Left ventricle myocardium inferior (tissue), 1 donor: Measurements from ENCODE around the gene DGKD. TPM values are rescaled to one million over a fixed set of nuclear protein-coding genes. Genes with fewer than 3 reads are reported as not detected.
A peak's percentile ranks its signal among the peaks of the same experiment; 100 is the strongest.

ENCODE experiments used
- DNase-seq: peaks from one replicate; pipeline ENCODE4 v3.0.0-alpha.2; 2020
- H3K27ac ChIP-seq: fragments of 200-600 bp; replicated peaks from 2 replicates; pipeline ENCODE4 v1.8.0; 2021
- H3K27me3 ChIP-seq: fragments of 200-600 bp; 2 replicates; pipeline ENCODE4 v1.8.0; 2021; ENCODE audit warnings: low read depth
- H3K36me3 ChIP-seq: fragments of 200-600 bp; 2 replicates; pipeline ENCODE4 v1.8.0; 2021
- H3K4me1 ChIP-seq: fragments of 200-600 bp; 2 replicates; pipeline ENCODE4 v1.8.0; 2021
- H3K4me3 ChIP-seq: fragments of 200-600 bp; 2 replicates; pipeline ENCODE4 v1.8.0; 2021; ENCODE audit warnings: mild to moderate bottlenecking, moderate library complexity
- H3K9me3 ChIP-seq: fragments of 200-600 bp; replicated peaks from 2 replicates; pipeline ENCODE4 v1.8.0; 2021
- intact Hi-C: fragments of 100-400 bp; cut with micrococcal nuclease; formaldehyde crosslinking; loops from one replicate; pipeline ENCODE4 v1.11.0; 2022
- total RNA-seq: library from RNA; stranded (reverse); fragmentation: NEBNext Ultra II Directional; extraction: Animal tissue kit (Norgen Biotek cat#: 25700); gene quantifications from one replicate; pipeline ENCODE4 v1.2.1, GENCODE V29; 2021
- TF ChIP-seq, protein P1 (sequence below): fragments of 200-600 bp; IDR thresholded peaks from 2 replicates; pipeline ENCODE4 v1.8.0; 2021; ENCODE audit warnings: antibody characterized with exemption, mild to moderate bottlenecking, borderline replicate concordance
- donor health status: DM: no; HTN: yes; CAD: no; lungs with severe emphysema.

The DGKD gene
- total RNA-seq, 1 donor from 2014 or later, result 41.7 TPM

DNA sequence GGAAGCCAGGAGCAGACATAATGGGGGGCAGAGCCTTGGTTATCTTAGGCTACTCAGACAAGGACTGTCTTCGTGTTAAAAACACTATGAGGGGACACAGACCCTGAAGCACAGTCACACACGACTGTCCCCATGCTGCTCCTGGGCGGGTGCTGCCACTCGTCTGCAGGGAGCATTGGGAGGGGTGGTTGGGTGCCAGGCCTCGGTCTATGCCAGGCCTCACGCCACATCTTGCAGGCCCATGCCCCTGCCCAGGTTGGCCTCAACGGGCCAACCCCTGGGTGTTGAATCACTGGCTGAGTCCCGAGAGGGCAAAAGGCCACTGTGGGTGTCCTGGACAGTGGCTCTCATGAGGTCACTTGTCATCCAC is 114.4 kb downstream of the DGKD start:
- Histone ChIP-seq H3K27ac (peak overlapping the region; percentile 79), H3K4me3 (no peak overlapping the region), H3K9me3 (no peaks in the 10 kb centered on the region), H3K4me1 (peaks cover 29% of the 10 kb centered on the region), H3K27me3 (no peaks in the 10 kb centered on the region), H3K36me3 (peaks cover 75% of the 10 kb centered on the region)
- intact Hi-C loops, result no loop called here
- TF ChIP-seq, protein P1, sequence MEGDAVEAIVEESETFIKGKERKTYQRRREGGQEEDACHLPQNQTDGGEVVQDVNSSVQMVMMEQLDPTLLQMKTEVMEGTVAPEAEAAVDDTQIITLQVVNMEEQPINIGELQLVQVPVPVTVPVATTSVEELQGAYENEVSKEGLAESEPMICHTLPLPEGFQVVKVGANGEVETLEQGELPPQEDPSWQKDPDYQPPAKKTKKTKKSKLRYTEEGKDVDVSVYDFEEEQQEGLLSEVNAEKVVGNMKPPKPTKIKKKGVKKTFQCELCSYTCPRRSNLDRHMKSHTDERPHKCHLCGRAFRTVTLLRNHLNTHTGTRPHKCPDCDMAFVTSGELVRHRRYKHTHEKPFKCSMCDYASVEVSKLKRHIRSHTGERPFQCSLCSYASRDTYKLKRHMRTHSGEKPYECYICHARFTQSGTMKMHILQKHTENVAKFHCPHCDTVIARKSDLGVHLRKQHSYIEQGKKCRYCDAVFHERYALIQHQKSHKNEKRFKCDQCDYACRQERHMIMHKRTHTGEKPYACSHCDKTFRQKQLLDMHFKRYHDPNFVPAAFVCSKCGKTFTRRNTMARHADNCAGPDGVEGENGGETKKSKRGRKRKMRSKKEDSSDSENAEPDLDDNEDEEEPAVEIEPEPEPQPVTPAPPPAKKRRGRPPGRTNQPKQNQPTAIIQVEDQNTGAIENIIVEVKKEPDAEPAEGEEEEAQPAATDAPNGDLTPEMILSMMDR, result no peak
- no peak for DNase-seq

DNA sequence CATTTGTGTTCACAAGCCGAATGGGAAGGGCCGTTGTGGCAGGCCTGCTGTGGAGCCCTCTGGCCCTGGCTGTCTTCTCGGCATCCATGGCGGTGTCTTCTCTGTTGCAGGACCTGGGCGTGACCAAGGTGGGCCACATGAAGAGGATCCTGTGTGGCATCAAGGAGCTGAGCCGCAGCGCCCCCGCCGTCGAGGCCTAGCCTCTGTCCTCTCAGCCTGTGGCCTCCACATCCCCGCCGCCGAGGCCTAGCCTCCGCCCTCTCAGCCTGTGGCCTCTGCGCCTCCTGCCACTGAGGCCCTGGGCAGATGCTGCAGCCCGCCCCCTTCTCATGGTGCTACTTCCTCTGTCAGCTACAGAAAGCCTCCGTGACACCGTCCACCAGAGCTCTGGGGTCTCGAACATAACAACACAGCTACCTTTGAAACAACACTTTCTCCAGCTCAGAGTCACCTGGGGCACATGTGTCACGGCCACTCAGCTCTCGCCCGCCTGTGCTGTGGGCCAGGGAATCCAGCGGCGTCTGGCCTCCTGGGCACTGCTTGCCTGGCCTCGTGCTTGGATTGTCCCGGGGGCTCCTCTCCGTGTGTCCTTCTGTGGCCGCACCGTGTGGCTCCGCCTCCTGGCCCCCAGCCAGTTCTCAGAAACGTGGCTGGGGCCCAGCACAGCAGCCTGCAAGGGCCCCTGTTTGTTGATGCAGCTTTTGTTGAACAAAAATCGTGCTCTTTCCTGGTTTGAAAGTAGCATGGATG is 115.1 kb downstream of the DGKD start:
- DNase-seq, result peak; percentile 74
- Histone ChIP-seq H3K27ac (peak overlapping the region; percentile 79), H3K4me3 (peak overlapping the region; percentile 44), H3K36me3 (peaks cover 68% of the 10 kb centered on the region), H3K9me3 (no peaks in the 10 kb centered on the region), H3K4me1 (peaks cover 29% of the 10 kb centered on the region), H3K27me3 (no peaks in the 10 kb centered on the region)
- TF ChIP-seq, protein P1, result no peak
- intact Hi-C loops, result no loop called here

DNA sequence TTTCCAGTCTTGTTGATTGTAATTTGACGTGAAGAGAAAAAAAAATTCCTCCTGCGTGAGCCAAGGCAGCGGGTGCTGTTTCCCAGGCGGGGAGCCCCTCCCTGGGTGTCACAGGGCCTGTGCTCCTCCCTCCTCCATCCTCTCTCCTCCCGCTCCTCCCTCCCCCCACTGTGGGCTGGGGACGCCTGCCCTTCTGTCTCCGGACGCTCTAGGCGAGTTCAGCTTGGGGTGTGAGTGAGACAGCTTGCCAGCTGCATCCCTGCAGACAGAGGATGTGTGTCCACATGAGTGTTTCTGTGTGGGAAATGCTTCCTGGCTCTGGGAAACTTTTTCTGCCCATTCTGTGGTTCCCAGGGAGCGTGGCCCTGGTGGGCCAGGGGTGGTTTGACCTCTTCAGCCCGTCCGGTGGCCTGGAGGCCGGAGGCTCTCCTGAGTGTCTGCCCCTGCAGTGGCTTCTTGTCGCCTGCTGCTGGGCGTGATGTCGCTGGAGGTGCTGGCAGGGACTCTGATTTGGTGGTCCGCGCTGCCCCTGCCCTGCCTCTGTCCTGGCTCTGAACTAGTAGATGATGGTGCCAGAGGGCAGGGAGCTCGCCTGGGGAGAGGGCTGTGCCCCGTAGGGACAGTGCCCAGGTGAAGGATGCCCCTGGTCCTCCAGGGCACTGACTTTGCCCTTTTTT is 115.9 kb downstream of the DGKD start:
- peaks cover 61% of the 10 kb centered on the region for H3K36me3 ChIP-seq
- intact Hi-C loops, result no loop called here
- TF ChIP-seq, protein P1, result no peak
- DNase-seq, result peak; percentile 76
- peak overlapping the region; percentile 44 for H3K4me3 ChIP-seq
- no peaks in the 10 kb centered on the region for H3K9me3 ChIP-seq
- peaks cover 29% of the 10 kb centered on the region for H3K4me1 ChIP-seq
- peak overlapping the region; percentile 79 for H3K27ac ChIP-seq
- H3K27me3 ChIP-seq, result no peaks in the 10 kb centered on the region

DNA sequence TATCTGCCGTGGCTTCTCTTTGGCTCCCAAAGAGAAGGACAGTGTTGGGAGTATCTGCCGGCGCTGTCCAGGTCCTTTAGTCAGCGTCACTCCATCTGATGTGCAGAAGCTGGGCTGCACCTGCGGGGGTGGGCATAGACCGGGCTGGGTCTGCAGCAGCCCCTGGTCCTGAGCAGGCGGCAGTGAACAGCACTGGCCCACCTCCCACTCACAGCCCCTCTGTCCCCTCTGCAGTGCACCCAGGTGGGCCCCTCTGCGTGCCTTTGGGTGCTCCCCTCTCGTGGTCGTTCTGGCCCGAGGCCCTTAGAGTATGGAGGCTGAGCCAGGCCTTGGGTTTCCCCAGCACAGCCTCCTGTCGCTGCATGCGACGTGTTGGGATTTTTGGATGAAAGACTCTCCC is 116.5 kb downstream of the DGKD start:
- intact Hi-C loops, result no loop called here
- TF ChIP-seq, protein P1, result no peak
- peaks cover 29% of the 10 kb centered on the region for H3K4me1 ChIP-seq
- peaks cover 61% of the 10 kb centered on the region for H3K36me3 ChIP-seq
- no peaks in the 10 kb centered on the region for H3K27me3 ChIP-seq
- H3K27ac ChIP-seq, result peak overlapping the region; percentile 79
- DNase-seq, result no peak
- H3K4me3 ChIP-seq, result no peak overlapping the region
- H3K9me3 ChIP-seq, result no peaks in the 10 kb centered on the region

DNA sequence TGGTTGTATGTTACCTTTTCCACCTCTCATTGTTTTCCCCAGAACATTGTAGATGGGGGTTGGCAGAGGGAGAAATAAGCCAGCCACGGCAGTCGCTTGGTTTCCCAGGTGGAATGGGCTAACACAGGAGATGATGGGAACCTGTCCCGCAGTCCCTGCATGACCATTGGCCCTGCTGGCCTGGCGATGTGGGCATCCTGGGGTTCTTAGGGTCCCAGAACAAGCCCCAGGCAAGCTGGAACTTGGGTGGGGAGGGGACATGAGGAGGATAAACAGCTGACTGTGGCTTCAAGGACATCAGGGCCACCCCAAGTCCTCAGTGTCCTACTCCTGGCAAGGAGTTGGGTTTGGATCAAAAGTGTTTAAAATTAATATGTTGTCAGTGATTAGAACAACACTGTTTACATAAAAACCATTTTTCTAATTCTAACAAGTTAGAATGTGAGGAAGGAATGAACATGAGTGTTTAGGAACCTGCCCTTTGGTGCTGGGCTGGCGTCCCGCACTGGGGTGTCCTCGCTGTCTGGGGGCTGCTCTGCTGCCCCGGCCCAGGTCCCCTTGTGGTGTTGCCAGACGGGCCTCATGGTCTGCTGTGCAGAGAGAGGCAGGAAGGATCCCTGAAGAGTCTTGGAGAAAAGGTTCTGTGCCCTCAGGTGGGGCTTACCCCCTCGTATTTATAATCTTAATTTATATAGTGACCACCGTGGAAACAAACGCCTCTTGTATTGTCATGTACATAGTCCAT is 117.2 kb downstream of the DGKD start:
- no peak for DNase-seq
- H3K4me3 ChIP-seq, result no peak overlapping the region
- intact Hi-C loops, result no loop called here
- peak overlapping the region; percentile 79 for H3K27ac ChIP-seq
- H3K9me3 ChIP-seq, result no peaks in the 10 kb centered on the region
- TF ChIP-seq, protein P1, result no peak
- peaks cover 61% of the 10 kb centered on the region for H3K36me3 ChIP-seq
- no peaks in the 10 kb centered on the region for H3K27me3 ChIP-seq
- peaks cover 29% of the 10 kb centered on the region for H3K4me1 ChIP-seq
